Tibial nerve (tissue), 4 donors: ENCODE data around the gene ARL8B. TPM values are rescaled to one million over a fixed set of nuclear protein-coding genes. Genes with fewer than 3 reads are reported as not detected.
"Not testable (repeated sequence)": the region's sequence is repeated elsewhere in the genome, so short reads cannot be mapped to it uniquely, and the experiment has no call there.

Experiments used
- DNase-seq, 2 donors: peaks; one replicate each; pipeline ENCODE4 v3.0.0-alpha.2; 2019; ENCODE audit warnings: low spot score in 2 of 2
- H3K27ac ChIP-seq, 4 donors: fragments of 200-600 bp; sonication (generic) in 3 of 4; one replicate each; pipeline ENCODE4 v1.5.1; 2017 to 2019; ENCODE audit warnings: mild to moderate bottlenecking in 1 of 4
- H3K27me3 ChIP-seq, 2 donors: fragments of 200-600 bp; sonication (generic) in 1 of 2; one replicate each; pipeline versions ENCODE4 v1.5.1 to v1.6.0; 2017 to 2019
- H3K36me3 ChIP-seq, 3 donors: fragments of 200-600 bp; sonication (generic); one replicate each; pipeline ENCODE4 v1.5.1; 2018 to 2019
- H3K4me1 ChIP-seq, 4 donors: fragments of 200-600 bp; sonication (generic) in 3 of 4; one replicate each; pipeline ENCODE4 v1.5.1; 2017 to 2019
- H3K4me3 ChIP-seq, 4 donors: fragments of 200-600 bp; sonication (generic) in 3 of 4; one replicate each; pipeline ENCODE4 v1.5.1; 2017 to 2019; ENCODE audit warnings: mild to moderate bottlenecking in 1 of 4, moderate library complexity in 1 of 4
- H3K9me3 ChIP-seq, 4 donors: fragments of 200-600 bp; sonication (generic) in 3 of 4; one replicate each; pipeline ENCODE4 v1.5.1; 2017 to 2019
- CTCF ChIP-seq, 5 experiments: fragments of 200-600 bp in 3 of 5; fragments of 450-650 bp in 2 of 5; sonication (generic) in 3 of 5; IDR thresholded peaks; one replicate each; pipeline ENCODE4 v1.5.1; 2016 to 2019; ENCODE audit warnings: antibody characterized with exemption in 5 of 5, mild to moderate bottlenecking in 3 of 5, moderate library complexity in 2 of 5
- EP300 ChIP-seq, 2 donors: sonication (generic); formaldehyde crosslinking; IDR thresholded peaks; one replicate each; pipeline ENCODE4 v1.6.1; 2017; ENCODE audit warnings: antibody characterized with exemption in 2 of 2, mild to moderate bottlenecking in 1 of 2
- POLR2A ChIP-seq, 2 donors: fragments of 450-650 bp; IDR thresholded peaks; one replicate each; pipeline ENCODE4 v1.6.1; 2017; ENCODE audit warnings: antibody characterized with exemption in 2 of 2, mild to moderate bottlenecking in 2 of 2, moderate library complexity in 2 of 2
- WGBS, 2 donors: methylation state at CpG; one replicate each; pipeline ENCODE4 v1.1.5; 2018; 5-methylcytosine and 5-hydroxymethylcytosine counted together
- total RNA-seq, 4 donors: library from RNA; depleted of rRNA; stranded (reverse); fragments of >200 nt; gene quantifications; one replicate each; pipeline ENCODE4 v1.1.0, GENCODE V29; 2016

ARL8B gene
- total RNA-seq, 4 donors from 2014 or later = 47.6 to 54.4 (median 49.4) TPM

GRCh38 chr3:5102532-5102931 lies 19.6 kb upstream of the ARL8B start:
- Histone ChIP-seq H3K36me3 (no peaks in the 10 kb centered on the region), H3K27ac (no peak overlapping the region), H3K4me3 (no peak overlapping the region), H3K4me1 (no peaks in the 10 kb centered on the region), H3K9me3 (no peaks in the 10 kb centered on the region), H3K27me3 (no peaks in the 10 kb centered on the region)
- DNase-seq = no peak
- WGBS, 2 donors = 76 to 78% methylated on average over 3 of the region's 3 CpGs
- no peak for TF ChIP-seq CTCF (IDR thresholded peaks at IDR 0.05)

GRCh38 chr3:5103743-5104142 lies 18.3 kb upstream of the ARL8B start:
- Histone ChIP-seq H3K27me3 (no peaks in the 10 kb centered on the region), H3K4me1 (no peaks in the 10 kb centered on the region), H3K27ac (no peak overlapping the region), H3K4me3 (no peak overlapping the region), H3K36me3 (no peaks in the 10 kb centered on the region), H3K9me3 (no peaks in the 10 kb centered on the region)
- 73 to 74% methylated on average over 3 of the region's 3 CpGs for WGBS, 2 donors
- DNase-seq = no peak
- TF ChIP-seq EP300 (IDR thresholded peaks at IDR 0.05) (no peak), POLR2A (IDR thresholded peaks at IDR 0.05) (no peak), CTCF (IDR thresholded peaks at IDR 0.05) (no peak)

GRCh38 chr3:5105050-5105449 lies 17.0 kb upstream of the ARL8B start:
- no peak for DNase-seq
- TF ChIP-seq CTCF (IDR thresholded peaks at IDR 0.05) = no peak
- no peak for TF ChIP-seq POLR2A (IDR thresholded peaks at IDR 0.05)
- TF ChIP-seq EP300 (IDR thresholded peaks at IDR 0.05) = no peak

GRCh38 chr3:5106371-5106770 lies 15.7 kb upstream of the ARL8B start:
- 90 to 94% methylated on average over 9 of the region's 9 CpGs for WGBS, 2 donors
- not testable (repeated sequence) for DNase-seq, H3K9me3 ChIP-seq, H3K27ac ChIP-seq, H3K27me3 ChIP-seq, H3K4me3 ChIP-seq, H3K36me3 ChIP-seq, H3K4me1 ChIP-seq

More at GRCh38 chr3:5105050-5105449, 17.0 kb upstream of the ARL8B start:
- no peak overlapping the region for H3K27ac ChIP-seq
- no peaks in the 10 kb centered on the region for H3K4me1 ChIP-seq
- WGBS, 2 donors = 72 to 88% methylated on average over 7 of the region's 7 CpGs
- H3K36me3 ChIP-seq = no peaks in the 10 kb centered on the region
- H3K27me3 ChIP-seq = no peaks in the 10 kb centered on the region
- H3K9me3 ChIP-seq = no peaks in the 10 kb centered on the region
- no peak overlapping the region for H3K4me3 ChIP-seq

- H3K27ac ChIP-seq, H3K4me1 ChIP-seq, DNase-seq, H3K4me3 ChIP-seq, H3K36me3 ChIP-seq, H3K27me3 ChIP-seq, H3K9me3 ChIP-seq: not testable (repeated sequence)
- WGBS, 2 donors = 65 to 74% methylated on average over 2 of the region's 2 CpGs
Observed at GRCh38 chr3:5106933-5107334, 15.2 kb upstream of the ARL8B start.

- no peaks in the 10 kb centered on the region for H3K9me3 ChIP-seq
- H3K27ac ChIP-seq = no peak overlapping the region
- 66 to 67% methylated on average over 3 of the region's 3 CpGs for WGBS, 2 donors
- H3K27me3 ChIP-seq = no peaks in the 10 kb centered on the region
- peaks cover 0 to 2% (median 0%) of the 10 kb centered on the region in 4 donors for H3K4me1 ChIP-seq
- H3K4me3 ChIP-seq = no peak overlapping the region
- H3K36me3 ChIP-seq = no peaks in the 10 kb centered on the region
- no peak for DNase-seq
- no peak for TF ChIP-seq CTCF (IDR thresholded peaks at IDR 0.05)
- no peak for TF ChIP-seq POLR2A (IDR thresholded peaks at IDR 0.05)
- TF ChIP-seq EP300 (IDR thresholded peaks at IDR 0.05) = no peak
Observed at GRCh38 chr3:5110337-5110736, 11.8 kb upstream of the ARL8B start.
